ENCODE data around the gene CDKN2AIP.
"Not testable (repeated sequence)": the region's sequence is repeated elsewhere in the genome, so short reads cannot be mapped to it uniquely, and the experiment has no call there.

The CDKN2AIP gene

DNA sequence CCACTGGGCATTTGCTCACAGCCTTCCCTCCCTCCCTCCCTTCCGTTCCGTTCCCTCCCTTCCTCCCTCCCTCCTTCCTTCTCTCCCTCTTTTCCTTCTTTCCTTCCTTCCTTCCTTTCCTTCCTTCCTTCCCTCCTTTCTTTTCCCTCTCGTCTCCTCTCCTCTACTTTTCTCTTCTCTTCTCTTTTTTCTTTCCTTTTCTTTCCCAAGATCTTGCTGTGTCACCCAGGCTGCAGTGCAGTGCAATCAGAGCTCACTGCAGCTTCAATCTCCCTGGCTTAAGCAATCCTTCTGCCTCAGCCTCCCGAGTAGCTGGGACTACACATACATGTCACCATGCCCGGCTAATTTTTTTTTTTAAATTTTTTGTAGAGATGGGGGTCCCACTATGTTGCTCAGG lies 33.7 kb downstream of the CDKN2AIP start:
- Histone ChIP-seq H3K4me2 (ENCODE audit: low read length) (no peak overlapping the region), H4K20me1 (ENCODE audit: insufficient read depth, low read length) (no peaks in the 10 kb centered on the region)

DNA sequence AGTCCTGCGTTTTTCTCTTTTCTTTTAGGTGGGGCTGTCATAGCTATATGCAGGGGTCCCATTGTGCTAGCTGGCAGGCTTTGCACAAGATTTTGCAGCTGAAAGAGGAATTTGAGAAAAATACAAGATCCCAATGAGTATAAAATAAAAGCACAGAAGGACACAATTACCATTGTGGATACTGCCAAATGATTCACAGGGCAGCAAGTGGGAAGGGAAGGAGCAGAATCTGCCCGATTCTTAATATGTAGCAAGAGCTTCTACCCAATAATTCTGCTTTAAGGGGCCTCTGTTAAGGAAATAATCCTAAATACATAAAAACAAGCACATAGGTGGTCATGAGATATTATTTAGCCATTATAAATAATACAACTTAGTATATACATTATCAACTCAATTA lies 34.5 kb downstream of the CDKN2AIP start:
- no peak overlapping the region for H3K4me2 ChIP-seq (ENCODE audit: low read length)
- no peak overlapping the region for H3K4me3 ChIP-seq (ENCODE audit: low read depth, low read length, poor library complexity, severe bottlenecking)
- H3K79me2 ChIP-seq (ENCODE audit: insufficient read depth, low read length), result no peaks in the 10 kb centered on the region
- H3K9ac ChIP-seq (ENCODE audit: low read length), result no peak overlapping the region
- no peaks in the 10 kb centered on the region for H3F3A ChIP-seq (ENCODE audit: insufficient read depth, low read length)
- no peaks in the 10 kb centered on the region for H3K4me1 ChIP-seq (ENCODE audit: insufficient read depth, low read length, severe bottlenecking)
- H2AFZ ChIP-seq (ENCODE audit: low read length), result no peak overlapping the region
- no peak for TF ChIP-seq EZH2 (IDR thresholded peaks at IDR 0.05; ENCODE audit: borderline replicate concordance, low read length)
- TF ChIP-seq, protein P1, sequence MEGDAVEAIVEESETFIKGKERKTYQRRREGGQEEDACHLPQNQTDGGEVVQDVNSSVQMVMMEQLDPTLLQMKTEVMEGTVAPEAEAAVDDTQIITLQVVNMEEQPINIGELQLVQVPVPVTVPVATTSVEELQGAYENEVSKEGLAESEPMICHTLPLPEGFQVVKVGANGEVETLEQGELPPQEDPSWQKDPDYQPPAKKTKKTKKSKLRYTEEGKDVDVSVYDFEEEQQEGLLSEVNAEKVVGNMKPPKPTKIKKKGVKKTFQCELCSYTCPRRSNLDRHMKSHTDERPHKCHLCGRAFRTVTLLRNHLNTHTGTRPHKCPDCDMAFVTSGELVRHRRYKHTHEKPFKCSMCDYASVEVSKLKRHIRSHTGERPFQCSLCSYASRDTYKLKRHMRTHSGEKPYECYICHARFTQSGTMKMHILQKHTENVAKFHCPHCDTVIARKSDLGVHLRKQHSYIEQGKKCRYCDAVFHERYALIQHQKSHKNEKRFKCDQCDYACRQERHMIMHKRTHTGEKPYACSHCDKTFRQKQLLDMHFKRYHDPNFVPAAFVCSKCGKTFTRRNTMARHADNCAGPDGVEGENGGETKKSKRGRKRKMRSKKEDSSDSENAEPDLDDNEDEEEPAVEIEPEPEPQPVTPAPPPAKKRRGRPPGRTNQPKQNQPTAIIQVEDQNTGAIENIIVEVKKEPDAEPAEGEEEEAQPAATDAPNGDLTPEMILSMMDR (IDR thresholded peaks at IDR 0.05; ENCODE audit: low read length), result no peak
- no peaks in the 10 kb centered on the region for H3K27me3 ChIP-seq (ENCODE audit: insufficient read depth, low read length)
- H4K20me1 ChIP-seq (ENCODE audit: insufficient read depth, low read length), result no peaks in the 10 kb centered on the region
- H3K36me3 ChIP-seq (ENCODE audit: insufficient read depth, low read length), result no peaks in the 10 kb centered on the region
- no peaks in the 10 kb centered on the region for H3K9me3 ChIP-seq (ENCODE audit: low read length)
- no peak overlapping the region for H3K27ac ChIP-seq (ENCODE audit: low read depth, low read length, poor library complexity, severe bottlenecking)
- H3K9me2 ChIP-seq (ENCODE audit: low read depth, low read length), result no peaks in the 10 kb centered on the region

More for the DNA sequence above, 33.7 kb downstream of the CDKN2AIP start:
- H2AFZ ChIP-seq (ENCODE audit: low read length), result no peak overlapping the region
- no peaks in the 10 kb centered on the region for H3K9me2 ChIP-seq (ENCODE audit: low read depth, low read length)
- H3K27me3 ChIP-seq (ENCODE audit: insufficient read depth, low read length), result no peaks in the 10 kb centered on the region
- no peak overlapping the region for H3K27ac ChIP-seq (ENCODE audit: low read depth, low read length, poor library complexity, severe bottlenecking)
- TF ChIP-seq, protein P1 (IDR thresholded peaks at IDR 0.05; ENCODE audit: low read length), result no peak
- no peak for TF ChIP-seq EZH2 (IDR thresholded peaks at IDR 0.05; ENCODE audit: borderline replicate concordance, low read length)
- H3K9ac ChIP-seq (ENCODE audit: low read length), result no peak overlapping the region
- no peaks in the 10 kb centered on the region for H3K4me1 ChIP-seq (ENCODE audit: insufficient read depth, low read length, severe bottlenecking)
- H3K9me3 ChIP-seq (ENCODE audit: low read length), result no peaks in the 10 kb centered on the region
- no peak overlapping the region for H3K4me3 ChIP-seq (ENCODE audit: low read depth, low read length, poor library complexity, severe bottlenecking)
- no peaks in the 10 kb centered on the region for H3K79me2 ChIP-seq (ENCODE audit: insufficient read depth, low read length)
- H3K36me3 ChIP-seq (ENCODE audit: insufficient read depth, low read length), result no peaks in the 10 kb centered on the region
- no peaks in the 10 kb centered on the region for H3F3A ChIP-seq (ENCODE audit: insufficient read depth, low read length)

DNA sequence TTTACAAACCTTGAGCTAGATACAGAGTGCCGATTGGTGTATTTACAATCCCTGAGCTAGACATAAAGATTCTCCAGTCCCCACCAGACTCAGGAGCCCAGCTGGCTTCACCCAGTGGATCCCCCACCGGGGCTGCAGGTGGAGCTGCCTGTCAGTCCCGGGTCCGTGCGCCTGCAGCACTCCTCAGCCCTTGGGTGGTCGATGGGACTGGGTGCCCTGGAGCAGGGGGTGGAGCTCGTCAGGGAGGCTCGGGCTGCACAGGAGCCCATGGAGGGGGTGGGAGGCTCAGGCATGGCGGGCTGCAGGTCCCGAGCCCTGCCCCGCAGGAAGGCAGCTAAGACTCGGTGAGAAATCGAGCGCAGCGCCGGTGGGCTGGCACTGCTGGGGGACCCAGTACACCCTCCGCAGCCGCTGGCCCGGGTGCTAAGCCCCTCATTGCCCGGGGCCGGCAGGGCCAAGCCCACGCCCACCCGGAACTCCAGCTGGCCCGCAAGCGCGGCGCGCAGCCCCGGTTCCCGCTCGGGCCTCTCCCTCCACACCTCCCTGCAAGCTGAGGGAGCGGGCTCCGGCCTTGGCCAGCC lies 38.2 kb downstream of the CDKN2AIP start:
- not testable (repeated sequence) for H2AFZ ChIP-seq (ENCODE audit: low read length); H3K36me3 ChIP-seq (ENCODE audit: insufficient read depth, low read length); H3K27ac ChIP-seq (ENCODE audit: low read depth, low read length, poor library complexity, severe bottlenecking); H3K27me3 ChIP-seq (ENCODE audit: insufficient read depth, low read length); H3K9ac ChIP-seq (ENCODE audit: low read length); H3K4me2 ChIP-seq (ENCODE audit: low read length); H3F3A ChIP-seq (ENCODE audit: insufficient read depth, low read length); H3K4me3 ChIP-seq (ENCODE audit: low read depth, low read length, poor library complexity, severe bottlenecking); H4K20me1 ChIP-seq (ENCODE audit: insufficient read depth, low read length); H3K9me2 ChIP-seq (ENCODE audit: low read depth, low read length); H3K4me1 ChIP-seq (ENCODE audit: insufficient read depth, low read length, severe bottlenecking); H3K9me3 ChIP-seq (ENCODE audit: low read length); H3K79me2 ChIP-seq (ENCODE audit: insufficient read depth, low read length)

DNA sequence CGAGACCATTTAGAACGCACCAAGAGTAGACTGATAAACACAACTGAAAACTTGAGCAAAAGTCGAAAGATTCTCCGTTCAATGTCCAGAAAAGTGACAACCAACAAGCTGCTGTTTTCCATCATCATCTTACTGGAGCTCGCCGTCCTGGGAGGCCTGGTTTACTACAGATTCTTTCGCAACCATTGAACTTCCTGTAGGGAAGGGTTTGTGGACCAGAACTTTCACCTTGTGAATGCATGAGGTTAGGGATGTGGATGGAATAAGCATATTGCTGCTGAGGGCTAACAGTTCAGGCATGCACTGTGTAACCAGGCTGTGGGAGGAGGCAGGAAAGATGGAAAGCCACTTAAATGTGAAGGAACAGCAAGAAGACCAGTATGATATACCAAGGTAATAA lies 39.6 kb downstream of the CDKN2AIP start:
- Histone ChIP-seq H3K36me3 (ENCODE audit: insufficient read depth, low read length) (no peaks in the 10 kb centered on the region), H3K4me3 (ENCODE audit: low read depth, low read length, poor library complexity, severe bottlenecking) (no peak overlapping the region), H3K9me3 (ENCODE audit: low read length) (no peaks in the 10 kb centered on the region), H4K20me1 (ENCODE audit: insufficient read depth, low read length) (no peaks in the 10 kb centered on the region), H3K27me3 (ENCODE audit: insufficient read depth, low read length) (no peaks in the 10 kb centered on the region), H3K79me2 (ENCODE audit: insufficient read depth, low read length) (no peaks in the 10 kb centered on the region), H2AFZ (ENCODE audit: low read length) (no peak overlapping the region), H3K27ac (ENCODE audit: low read depth, low read length, poor library complexity, severe bottlenecking) (no peak overlapping the region), H3F3A (ENCODE audit: insufficient read depth, low read length) (no peaks in the 10 kb centered on the region), H3K4me1 (ENCODE audit: insufficient read depth, low read length, severe bottlenecking) (no peaks in the 10 kb centered on the region), H3K9ac (ENCODE audit: low read length) (no peak overlapping the region), H3K9me2 (ENCODE audit: low read depth, low read length) (no peaks in the 10 kb centered on the region), H3K4me2 (ENCODE audit: low read length) (no peak overlapping the region)
- TF ChIP-seq, protein P1 (IDR thresholded peaks at IDR 0.05; ENCODE audit: low read length), result no peak
- no peak for TF ChIP-seq EZH2 (IDR thresholded peaks at IDR 0.05; ENCODE audit: borderline replicate concordance, low read length)

All from OCI-LY1 (cell line).